Measurements from ENCODE around the gene KIAA1671. TPM values are rescaled to one million over a fixed set of nuclear protein-coding genes. Genes with fewer than 3 reads are reported as not detected.
A peak's percentile ranks its signal among the peaks of the same experiment; 100 is the strongest.

KIAA1671 gene
- total RNA-seq, 6 donors from 2014 or later, result 30.9 to 57.7 (median 42.1) TPM

- peak overlapping the region; percentile 75 to 88 (median 85) for H3K27ac ChIP-seq
- no peaks in the 10 kb centered on the region for H3K9me3 ChIP-seq
- no peaks in the 10 kb centered on the region for H3K27me3 ChIP-seq
- peaks cover 27 to 39% (median 36%) of the 10 kb centered on the region in 4 donors for H3K4me1 ChIP-seq
- peak in 1 of 2 donors; percentile 47 for DNase-seq
- peak; percentile 61 to 87 for ATAC-seq (ENCODE audit: low FRiP score in 2 of 2)
- no peak overlapping the region for H3K4me3 ChIP-seq
- no peaks in the 10 kb centered on the region for H3K36me3 ChIP-seq
- 49 to 60% methylated on average over 11 to 12 of the region's 12 CpGs for WGBS, 2 donors
- TF ChIP-seq CTCF (IDR thresholded peaks at IDR 0.05) (no peak), EP300 (IDR thresholded peaks at IDR 0.05) (no peak), POLR2AphosphoS5 (IDR thresholded peaks at IDR 0.05) (no peak), POLR2A (IDR thresholded peaks at IDR 0.05) (no peak)
These were observed 25.1 kb downstream of the KIAA1671 start for GRCh38 chr22:24977370-24978221.

- H3K27ac ChIP-seq, result peak overlapping the region; percentile 75 to 88 (median 85)
- TF ChIP-seq POLR2A (IDR thresholded peaks at IDR 0.05) (no peak), POLR2AphosphoS5 (IDR thresholded peaks at IDR 0.05) (no peak), EP300 (IDR thresholded peaks at IDR 0.05) (no peak), CTCF (IDR thresholded peaks at IDR 0.05) (no peak)
- WGBS, 2 donors, result 90 to 93% methylated on average over 1 of the region's 1 CpG
These were observed 25.8 kb downstream of the KIAA1671 start for GRCh38 chr22:24978308-24978707.

GRCh38 chr22:24981066-24981465, 28.6 kb downstream of the KIAA1671 start:
- no peak for TF ChIP-seq POLR2A (IDR thresholded peaks at IDR 0.05)
- TF ChIP-seq CTCF (IDR thresholded peaks at IDR 0.05), result no peak
- TF ChIP-seq EP300 (IDR thresholded peaks at IDR 0.05), result no peak
- TF ChIP-seq POLR2AphosphoS5 (IDR thresholded peaks at IDR 0.05), result no peak
- DNase-seq, result no peak
- ATAC-seq (ENCODE audit: low FRiP score in 2 of 2), result no peak
- no peaks in the 10 kb centered on the region for H3K27me3 ChIP-seq
- peaks cover 39 to 51% (median 50%) of the 10 kb centered on the region in 4 donors for H3K4me1 ChIP-seq
- H3K4me3 ChIP-seq, result no peak overlapping the region
- H3K36me3 ChIP-seq, result no peaks in the 10 kb centered on the region
- H3K27ac ChIP-seq, result peak overlapping the region; percentile 14 to 66 (median 56)
- no peaks in the 10 kb centered on the region for H3K9me3 ChIP-seq
- 64 to 67% methylated on average over 5 of the region's 5 CpGs for WGBS, 2 donors

More at GRCh38 chr22:24978308-24978707, 25.8 kb downstream of the KIAA1671 start:
- ATAC-seq (ENCODE audit: low FRiP score in 2 of 2), result no peak
- no peak for DNase-seq
- no peaks in the 10 kb centered on the region for H3K9me3 ChIP-seq
- no peak overlapping the region for H3K4me3 ChIP-seq
- H3K36me3 ChIP-seq, result no peaks in the 10 kb centered on the region
- H3K27me3 ChIP-seq, result no peaks in the 10 kb centered on the region
- H3K4me1 ChIP-seq, result peaks cover 31 to 44% (median 40%) of the 10 kb centered on the region in 4 donors

GRCh38 chr22:24981656-24982055, 29.1 kb downstream of the KIAA1671 start:
- Histone ChIP-seq H3K4me3 (no peak overlapping the region), H3K9me3 (no peaks in the 10 kb centered on the region), H3K36me3 (no peaks in the 10 kb centered on the region), H3K27ac (peak overlapping the region in 3 of 4 donors; percentile 53 to 66 (median 60)), H3K27me3 (no peaks in the 10 kb centered on the region), H3K4me1 (peaks cover 40 to 48% (median 46%) of the 10 kb centered on the region in 4 donors)
- ATAC-seq (ENCODE audit: low FRiP score in 2 of 2) (no peak), DNase-seq (no peak)
- TF ChIP-seq CTCF (IDR thresholded peaks at IDR 0.05) (no peak), POLR2AphosphoS5 (IDR thresholded peaks at IDR 0.05) (no peak), POLR2A (IDR thresholded peaks at IDR 0.05) (no peak), EP300 (IDR thresholded peaks at IDR 0.05) (no peak)
- WGBS, 2 donors, result 86 to 88% methylated on average over 6 of the region's 6 CpGs
